Sigmoid colon (tissue), 4 donors: Measurements from ENCODE around the gene GCDH.

Experiments used
- EP300 ChIP-seq, 4 donors: sonication (generic); formaldehyde crosslinking; IDR thresholded peaks; one replicate each; pipeline ENCODE4 v1.6.1; 2017; ENCODE audit warnings: antibody characterized with exemption in 4 of 4
- POLR2A ChIP-seq, 2 donors: fragments of 450-650 bp; IDR thresholded peaks; one replicate each; pipeline ENCODE4 v1.6.1; 2016; ENCODE audit warnings: antibody characterized with exemption in 2 of 2, mild to moderate bottlenecking in 2 of 2, moderate library complexity in 2 of 2
- POLR2AphosphoS5 ChIP-seq, 4 donors: sonication (generic); formaldehyde crosslinking; IDR thresholded peaks; one replicate each; pipeline ENCODE4 v1.6.1; 2017; ENCODE audit warnings: antibody characterized with exemption in 4 of 4
- TF ChIP-seq, protein P1 (sequence below), 4 experiments: fragments of 450-650 bp in 3 of 4; fragments of 200-600 bp in 1 of 4; IDR thresholded peaks; one replicate each; pipeline ENCODE4 v1.5.1; 2016 to 2019; ENCODE audit warnings: antibody characterized with exemption in 4 of 4, mild to moderate bottlenecking in 3 of 4, moderate library complexity in 2 of 4

DNA sequence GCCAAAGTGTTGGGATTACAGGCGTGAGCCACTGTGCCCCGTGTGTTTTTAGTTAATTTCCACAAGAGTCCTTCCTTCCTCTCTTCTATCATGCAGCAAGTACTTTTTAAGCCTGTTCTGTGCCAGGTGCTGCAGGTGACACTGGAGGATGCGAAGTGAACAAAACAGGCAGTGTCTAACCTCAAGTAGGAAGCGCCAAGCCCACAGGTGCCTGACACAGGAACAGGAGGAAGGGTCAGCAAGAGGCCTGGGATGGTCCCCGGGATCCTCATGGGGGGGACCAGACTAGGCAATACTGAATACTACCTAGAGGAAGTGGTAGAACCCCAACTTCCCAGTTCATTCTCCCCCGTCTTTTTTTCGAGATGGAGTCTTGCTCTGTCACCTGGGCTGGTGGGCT lies 45.6 kb downstream of the GCDH start:
- TF ChIP-seq, protein P1, sequence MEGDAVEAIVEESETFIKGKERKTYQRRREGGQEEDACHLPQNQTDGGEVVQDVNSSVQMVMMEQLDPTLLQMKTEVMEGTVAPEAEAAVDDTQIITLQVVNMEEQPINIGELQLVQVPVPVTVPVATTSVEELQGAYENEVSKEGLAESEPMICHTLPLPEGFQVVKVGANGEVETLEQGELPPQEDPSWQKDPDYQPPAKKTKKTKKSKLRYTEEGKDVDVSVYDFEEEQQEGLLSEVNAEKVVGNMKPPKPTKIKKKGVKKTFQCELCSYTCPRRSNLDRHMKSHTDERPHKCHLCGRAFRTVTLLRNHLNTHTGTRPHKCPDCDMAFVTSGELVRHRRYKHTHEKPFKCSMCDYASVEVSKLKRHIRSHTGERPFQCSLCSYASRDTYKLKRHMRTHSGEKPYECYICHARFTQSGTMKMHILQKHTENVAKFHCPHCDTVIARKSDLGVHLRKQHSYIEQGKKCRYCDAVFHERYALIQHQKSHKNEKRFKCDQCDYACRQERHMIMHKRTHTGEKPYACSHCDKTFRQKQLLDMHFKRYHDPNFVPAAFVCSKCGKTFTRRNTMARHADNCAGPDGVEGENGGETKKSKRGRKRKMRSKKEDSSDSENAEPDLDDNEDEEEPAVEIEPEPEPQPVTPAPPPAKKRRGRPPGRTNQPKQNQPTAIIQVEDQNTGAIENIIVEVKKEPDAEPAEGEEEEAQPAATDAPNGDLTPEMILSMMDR (IDR thresholded peaks at IDR 0.05) = no peak
- TF ChIP-seq POLR2A (IDR thresholded peaks at IDR 0.05) (no peak), POLR2AphosphoS5 (IDR thresholded peaks at IDR 0.05) (no peak), EP300 (IDR thresholded peaks at IDR 0.05) (no peak)
